NCI-H128 (cell line): ENCODE data around the gene EXOC5.
A peak's percentile ranks its signal among the peaks of the same experiment; 100 is the strongest.

Source experiments
- DNase-seq: peaks from one replicate; lab custom pipeline; 2025; ENCODE audit not compliant: unreplicated experiment; lab: John Stamatoyannopoulos, UW

Gene EXOC5, protein sequence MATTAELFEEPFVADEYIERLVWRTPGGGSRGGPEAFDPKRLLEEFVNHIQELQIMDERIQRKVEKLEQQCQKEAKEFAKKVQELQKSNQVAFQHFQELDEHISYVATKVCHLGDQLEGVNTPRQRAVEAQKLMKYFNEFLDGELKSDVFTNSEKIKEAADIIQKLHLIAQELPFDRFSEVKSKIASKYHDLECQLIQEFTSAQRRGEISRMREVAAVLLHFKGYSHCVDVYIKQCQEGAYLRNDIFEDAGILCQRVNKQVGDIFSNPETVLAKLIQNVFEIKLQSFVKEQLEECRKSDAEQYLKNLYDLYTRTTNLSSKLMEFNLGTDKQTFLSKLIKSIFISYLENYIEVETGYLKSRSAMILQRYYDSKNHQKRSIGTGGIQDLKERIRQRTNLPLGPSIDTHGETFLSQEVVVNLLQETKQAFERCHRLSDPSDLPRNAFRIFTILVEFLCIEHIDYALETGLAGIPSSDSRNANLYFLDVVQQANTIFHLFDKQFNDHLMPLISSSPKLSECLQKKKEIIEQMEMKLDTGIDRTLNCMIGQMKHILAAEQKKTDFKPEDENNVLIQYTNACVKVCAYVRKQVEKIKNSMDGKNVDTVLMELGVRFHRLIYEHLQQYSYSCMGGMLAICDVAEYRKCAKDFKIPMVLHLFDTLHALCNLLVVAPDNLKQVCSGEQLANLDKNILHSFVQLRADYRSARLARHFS

DNA sequence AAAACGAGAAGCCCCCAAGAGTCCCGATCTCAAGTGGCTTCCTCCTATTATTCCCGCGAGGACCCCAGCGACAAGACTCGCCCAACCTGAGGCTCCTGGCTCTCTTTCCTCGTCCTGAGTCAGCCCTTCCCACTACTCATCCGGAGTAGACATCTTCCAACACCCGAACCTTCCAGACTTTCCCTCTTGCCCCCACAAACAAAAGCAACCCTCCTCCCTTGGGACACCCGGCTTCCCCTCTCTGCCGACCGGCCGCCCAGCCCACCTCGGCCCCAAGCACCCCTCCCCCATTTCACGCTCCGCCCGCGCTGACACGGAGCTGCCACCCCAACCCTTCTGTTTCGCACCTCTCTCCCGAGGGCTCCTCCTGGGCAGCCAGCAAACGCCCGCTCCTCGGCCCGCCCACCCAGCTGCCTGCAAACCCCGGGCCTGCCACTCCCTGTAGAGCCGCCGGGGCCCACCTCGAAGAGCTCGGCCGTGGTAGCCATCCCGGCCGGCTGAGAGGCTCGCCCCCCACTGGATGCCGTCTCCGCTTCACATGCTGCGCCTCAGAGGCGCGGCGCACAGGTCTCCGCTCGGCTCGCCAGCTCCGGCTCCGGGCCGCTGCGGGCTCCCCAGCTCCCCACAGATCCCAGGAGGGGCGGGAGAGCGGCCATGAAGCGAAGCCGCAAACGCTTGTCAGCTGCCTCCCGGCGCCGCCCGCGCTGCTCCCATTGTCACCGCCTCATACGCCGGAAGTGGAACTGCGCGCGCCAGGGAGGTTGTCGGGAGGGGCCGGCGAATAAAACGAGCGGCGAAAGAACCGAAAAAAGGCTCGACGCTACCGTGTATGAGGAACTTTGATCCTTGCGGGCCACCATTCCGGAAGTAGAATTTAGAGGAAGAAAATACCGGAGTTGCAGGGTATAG, at the start of gene EXOC5, which contains the start of gene AP5M1:
Gene EXOC5 (minus strand): TSS at position 745 of the 909 bp plus-strand sequence. CDS start 257 bp downstream, at position 488.
Gene AP5M1 (plus strand): TSS at position 811 of the 909 bp plus-strand sequence. CDS start 344 bp downstream, outside the sequence.
- DNase-seq, result peak; percentile 91

DNA sequence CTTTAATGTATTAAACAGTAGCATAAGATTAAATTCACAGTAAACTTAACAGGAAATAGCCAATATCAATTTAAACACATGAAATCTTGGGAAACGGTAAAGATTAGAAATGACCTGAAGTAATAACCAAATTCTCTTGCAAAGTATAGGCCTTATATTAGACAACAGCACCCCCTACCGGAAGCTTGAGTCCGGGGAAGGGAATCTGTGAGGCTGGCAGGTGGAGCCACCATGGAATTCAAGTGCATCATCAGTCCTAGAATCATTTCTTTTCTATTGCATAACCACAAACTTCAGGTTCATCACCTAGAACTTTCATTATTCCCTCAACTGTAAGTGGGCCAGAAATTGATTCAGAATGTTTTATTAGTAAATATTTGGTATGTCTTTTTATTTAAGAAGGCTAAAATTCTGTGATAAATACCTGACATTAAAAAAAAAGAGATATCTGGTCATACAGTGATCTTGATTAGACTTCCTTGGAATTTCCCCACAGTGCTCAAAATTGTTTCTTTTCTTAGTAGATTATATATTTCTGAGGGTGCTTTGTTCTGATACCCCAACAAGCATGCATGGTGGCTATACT, 48.6 kb upstream of the EXOC5 start:
- DNase-seq, result peak; percentile 62

DNA sequence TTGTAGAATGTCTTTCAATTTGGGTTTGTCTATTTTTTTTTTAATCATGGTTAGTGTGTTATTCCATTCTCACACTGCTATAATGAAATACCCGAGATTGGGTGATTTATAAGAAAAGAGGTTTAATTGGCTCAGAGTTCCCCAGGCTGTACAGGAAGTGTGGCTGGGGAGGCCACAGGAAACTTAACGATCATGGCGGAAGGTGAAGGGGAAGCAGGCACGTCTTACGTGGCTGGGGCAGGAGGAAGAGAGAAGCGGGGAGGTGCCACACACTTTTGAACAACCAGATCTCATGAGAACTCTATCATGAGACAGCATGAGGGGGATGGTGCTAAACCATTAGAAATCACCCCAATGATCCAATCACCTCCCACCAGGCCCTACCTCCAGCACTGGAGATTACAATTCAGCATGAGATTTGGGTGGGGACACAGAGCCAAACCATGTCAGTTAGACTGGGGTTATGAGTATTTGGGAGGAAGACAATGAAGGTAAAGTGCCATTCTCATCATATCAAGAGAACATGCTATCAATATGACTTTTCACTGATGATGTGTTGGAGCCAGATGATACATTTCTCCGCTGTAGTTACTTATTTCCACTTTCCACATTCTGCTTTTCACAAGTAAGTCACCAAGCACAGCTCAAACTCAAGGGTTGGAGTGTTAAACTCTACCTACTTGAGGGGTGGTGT, 45.8 kb upstream of the EXOC5 start:
- DNase-seq, result no peak

DNA sequence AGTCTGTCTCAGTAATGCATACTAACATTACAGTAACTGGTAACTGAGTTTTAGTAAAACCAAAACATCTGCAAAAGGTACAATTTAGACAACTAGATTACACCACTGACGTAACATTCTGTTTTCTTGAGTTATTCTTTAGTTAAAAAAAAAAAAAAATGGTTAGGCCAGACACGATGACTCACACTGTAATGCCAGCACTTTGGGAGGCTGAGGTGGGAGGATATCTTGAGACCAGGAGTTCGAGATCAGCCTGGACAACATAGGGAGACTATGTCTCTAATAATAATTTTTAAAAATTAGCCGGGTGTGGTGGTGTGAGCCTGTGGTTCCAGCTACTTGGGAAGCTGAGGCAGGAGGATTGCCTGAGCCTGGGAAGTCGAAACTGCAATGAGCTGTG, 34.2 kb upstream of the EXOC5 start:
- no peak for DNase-seq

DNA sequence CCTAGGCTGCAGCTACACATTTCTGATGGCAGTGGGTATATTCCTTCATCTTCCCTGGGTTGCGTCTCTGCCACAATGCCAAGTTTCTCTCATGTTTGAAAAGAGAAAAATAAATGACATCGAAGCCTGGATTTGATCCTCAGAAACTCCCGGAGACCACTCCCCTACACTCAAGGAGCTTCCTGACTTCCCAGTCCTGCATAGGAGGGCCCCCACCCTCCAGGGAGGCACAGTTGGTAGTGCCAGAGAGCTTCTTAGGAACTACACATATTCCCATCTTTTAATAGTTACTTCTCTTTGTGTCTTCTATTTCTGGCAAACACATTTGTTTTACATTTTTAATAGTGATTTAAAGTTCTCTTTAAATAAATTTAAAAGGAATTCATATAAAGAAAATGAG, 30.8 kb upstream of the EXOC5 start:
- no peak for DNase-seq

DNA sequence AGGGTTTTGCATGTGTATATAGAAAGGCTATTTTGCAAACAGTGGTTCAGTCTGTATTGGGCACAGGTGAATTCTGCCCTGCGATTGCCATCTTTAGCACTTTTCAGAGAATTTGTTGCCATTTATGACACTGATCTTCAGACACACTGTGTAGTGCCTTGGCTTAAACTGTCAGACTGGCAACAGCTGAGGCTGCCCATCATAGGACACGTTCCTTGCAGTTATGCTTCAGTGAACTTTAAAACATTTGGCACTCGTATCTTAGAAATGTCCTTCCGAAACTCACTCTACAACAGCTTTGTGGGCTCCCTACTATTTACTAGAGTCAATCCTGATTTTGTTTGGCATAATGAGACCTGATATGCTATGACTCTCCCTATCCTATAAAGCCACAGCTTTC, 29.1 kb upstream of the EXOC5 start:
- no peak for DNase-seq

DNA sequence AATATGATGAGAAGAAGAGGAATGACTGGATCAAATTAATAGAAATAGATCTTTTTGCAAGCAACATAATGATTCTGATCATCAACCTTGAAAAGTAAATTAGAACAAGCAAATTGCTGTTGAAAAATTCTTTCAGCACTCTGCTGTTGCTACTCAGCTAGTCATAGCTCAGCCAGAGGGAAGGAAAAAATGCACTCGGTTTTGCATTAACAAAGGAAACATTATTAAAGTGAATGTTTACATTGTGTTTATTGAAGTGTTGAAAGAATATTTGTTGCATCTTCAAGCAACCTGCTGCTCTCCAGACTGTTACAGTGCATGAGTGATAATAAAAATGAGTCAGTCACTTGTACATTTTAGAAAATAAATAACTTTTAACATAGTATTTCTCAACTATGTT, 26.5 kb upstream of the EXOC5 start:
- no peak for DNase-seq

DNA sequence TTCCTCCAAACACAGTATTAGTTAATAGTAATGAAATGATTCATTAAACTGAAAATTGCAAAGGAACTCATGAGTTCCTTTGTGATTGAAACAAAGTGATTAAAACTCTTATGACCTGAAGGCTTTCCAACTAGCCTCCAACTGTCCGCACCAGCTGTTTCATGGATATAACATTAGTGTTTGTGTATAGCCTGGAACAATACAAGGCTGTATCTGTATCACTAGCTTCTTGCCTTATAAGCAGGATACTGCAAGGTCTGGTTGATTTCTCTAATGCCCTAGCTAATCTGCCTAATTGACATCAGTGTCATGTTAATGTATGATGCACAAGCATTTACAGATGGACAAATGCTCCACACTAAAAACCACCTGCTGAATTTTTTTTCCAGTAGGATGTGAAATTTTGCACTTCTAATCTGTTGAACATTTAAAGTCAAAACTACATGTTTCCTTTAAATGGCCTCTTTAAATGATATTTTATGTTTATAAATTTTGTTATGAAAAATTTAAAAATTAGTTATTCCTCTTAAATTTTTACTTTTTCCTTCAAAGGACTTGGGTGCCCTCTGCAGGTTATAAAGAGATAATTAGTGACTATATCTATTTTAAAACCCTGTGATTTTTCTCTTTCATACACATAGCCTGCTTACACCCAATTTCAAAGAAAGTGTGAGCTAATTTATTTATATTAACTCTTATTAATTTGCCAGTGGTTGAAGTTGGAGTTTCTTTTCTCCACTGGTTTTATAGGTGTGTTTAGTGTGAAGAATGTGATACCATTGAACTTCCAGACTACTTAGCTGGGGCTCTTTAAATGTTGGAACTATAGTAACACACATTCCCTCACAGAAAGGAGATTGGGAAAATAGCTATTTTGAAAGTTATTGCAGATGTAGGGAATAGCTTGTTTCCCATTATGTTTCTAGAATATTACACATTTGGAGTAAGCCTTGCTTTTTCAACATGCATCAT, 25.4 kb upstream of the EXOC5 start:
- DNase-seq, result no peak

DNA sequence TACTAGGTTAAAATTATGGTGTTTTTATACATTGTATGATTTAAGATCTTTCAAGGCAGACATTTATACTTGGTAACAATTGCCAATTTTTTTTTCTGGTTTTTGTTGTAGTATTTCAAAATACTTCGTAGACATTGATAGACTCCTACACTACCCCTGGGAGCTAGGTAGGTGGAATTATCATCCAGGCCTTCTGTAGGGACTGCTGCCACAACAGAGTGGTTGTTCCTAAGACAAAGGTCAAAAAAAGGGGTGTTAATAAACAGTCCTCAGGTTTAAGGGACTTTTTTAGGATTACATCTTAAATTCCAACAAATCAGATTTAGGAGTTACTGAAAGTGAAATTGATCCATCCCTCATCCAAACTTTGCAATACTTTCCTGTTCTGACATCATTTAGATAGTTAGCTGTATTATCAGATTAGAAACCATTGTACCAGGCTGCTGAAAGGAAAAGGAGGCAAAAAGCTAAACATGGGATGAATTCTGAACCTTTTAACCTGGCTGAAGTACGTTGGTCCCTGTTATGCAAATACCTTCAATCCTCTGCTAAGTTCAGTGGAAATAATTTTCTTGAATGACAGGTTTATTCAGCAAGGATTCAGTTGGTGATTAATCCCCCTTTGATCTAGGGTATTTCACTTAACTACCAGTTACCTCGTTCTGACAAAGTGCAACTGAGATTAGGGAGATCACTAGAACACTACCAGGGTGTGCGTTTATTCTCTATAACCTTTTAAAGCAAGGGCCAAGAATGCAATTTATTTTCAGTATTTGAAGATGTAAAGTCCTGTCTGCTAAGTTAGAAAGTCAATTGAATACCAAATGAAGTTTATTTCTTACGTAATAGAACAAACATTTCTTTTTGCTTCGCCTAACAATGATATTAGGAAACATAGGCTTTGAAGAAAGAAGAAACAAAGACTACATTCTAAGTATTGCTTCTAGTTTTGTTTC, 23.3 kb upstream of the EXOC5 start:
- DNase-seq, result no peak

DNA sequence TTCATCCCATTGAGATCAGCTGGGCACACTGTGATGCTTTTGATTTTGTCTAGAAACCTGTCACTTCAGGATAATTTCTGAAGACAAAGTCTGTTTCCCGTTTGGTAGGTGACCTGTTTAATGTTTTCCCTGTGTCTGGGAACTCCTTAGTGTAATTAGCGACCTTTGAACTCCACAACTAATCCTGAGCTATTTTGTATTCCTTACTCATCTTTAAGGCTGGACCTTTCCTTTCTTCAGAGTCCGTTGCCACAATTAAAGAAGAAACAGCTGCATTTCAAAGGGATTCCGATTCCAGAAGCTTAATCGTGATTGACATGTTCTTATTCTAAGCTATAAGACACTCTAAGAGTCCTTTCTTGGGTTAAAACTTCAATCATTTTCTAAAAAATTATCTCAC, 22.0 kb upstream of the EXOC5 start:
- DNase-seq, result no peak

DNA sequence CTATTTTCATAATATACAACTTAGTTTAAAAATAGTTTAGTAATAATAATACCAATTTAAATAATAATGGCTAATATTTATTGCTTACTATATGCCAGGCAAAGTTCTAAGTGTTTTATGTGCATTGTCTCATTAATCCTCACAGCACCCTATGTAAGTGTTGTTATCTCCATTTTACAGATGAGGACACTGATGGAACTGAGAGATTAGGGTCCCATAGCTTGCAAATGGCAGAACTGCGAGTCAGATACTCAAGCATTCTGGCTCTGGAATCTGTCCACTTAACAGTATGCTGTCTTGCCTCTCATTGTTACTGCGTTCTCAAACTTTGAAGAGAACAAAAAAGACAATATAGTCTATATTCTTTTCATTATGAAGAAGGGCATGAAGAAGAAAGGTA, 19.0 kb upstream of the EXOC5 start:
- DNase-seq, result no peak

DNA sequence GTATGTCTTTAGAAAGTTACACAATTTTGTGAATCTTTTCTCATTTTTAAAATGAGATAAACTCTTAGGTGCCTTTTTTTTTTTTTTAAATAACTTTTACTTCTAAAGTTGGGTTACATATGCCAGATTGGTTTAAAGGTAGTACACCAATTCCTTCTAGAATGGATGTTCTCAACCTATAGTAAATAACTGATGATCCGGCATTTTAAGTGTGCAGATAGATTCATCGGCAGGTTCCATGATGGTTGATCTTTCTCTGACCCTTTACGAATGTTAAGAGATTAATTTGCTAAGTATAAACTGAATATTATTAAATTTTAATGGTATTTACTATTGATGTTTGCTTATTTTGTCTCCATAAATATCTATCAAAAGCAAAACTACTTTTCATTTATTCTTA, 8.4 kb upstream of the EXOC5 start:
- DNase-seq, result no peak

DNA sequence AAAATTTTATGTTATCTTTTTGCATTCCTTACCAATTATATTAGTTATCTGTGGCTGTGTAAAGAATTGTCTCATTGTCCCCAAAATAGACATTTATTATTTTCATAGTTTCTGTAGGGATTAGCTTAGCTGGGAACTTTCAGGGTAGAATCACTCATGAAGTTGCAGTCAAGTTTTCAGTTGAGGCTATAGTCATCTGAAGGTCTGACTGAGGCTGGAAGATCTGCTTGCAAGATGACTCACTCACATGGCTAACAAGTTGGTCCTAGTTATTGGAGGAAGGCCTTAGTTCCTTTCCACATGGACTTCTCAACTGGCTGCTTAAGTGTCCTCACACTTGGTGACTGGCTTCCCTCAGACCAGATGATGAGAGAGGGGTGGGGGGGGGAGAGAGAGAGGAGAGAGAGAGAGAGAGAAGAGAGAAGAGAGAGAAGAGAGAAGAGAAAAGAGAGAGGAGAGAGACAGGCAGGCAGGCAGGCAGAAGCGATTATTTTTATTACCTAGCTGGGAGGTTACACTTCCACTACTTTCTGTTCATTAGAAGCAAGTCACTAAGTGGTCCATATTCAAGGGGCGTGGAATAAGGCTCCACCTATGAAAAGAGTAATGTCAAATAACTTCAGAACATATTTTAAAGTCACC, 6.4 kb upstream of the EXOC5 start:
- DNase-seq, result no peak

DNA sequence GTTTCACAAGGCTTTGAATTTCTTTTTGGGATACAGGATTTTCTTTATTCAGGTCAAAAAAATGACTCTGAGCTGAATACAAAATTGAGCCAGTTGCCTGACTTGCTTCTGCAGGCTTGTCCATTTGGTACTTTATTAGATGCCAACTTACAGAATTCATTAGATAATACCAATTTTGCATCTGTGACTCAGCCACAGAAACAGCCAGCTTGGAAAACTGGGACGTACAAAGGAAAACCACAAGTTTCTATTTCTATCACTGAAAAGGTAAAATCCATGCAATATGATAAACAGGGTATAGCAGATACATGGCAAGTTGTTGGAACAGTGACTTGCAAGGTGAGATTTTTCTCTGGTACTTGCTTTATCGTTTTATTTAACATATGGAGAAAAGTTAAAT, 5.8 kb upstream of the EXOC5 start:
- no peak for DNase-seq

DNA sequence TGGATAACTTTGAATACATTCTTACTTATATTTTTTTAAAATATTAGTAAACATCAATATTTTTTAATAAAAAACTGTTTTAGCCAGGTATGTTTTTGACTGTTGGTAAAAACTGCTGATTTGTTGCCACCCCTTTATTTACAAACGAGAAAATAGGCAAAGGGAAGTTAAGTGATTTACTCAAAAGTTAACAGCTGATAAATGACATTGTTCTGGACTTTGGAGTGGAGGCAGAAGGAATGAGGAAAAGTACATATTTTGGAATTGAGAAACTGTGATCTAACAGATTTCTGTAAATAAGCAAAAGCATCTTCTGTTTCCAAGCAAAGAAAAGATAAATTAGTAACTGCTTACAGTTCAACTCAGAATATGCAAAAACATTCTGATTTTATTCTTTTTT, 4.5 kb upstream of the EXOC5 start:
- DNase-seq, result no peak

DNA sequence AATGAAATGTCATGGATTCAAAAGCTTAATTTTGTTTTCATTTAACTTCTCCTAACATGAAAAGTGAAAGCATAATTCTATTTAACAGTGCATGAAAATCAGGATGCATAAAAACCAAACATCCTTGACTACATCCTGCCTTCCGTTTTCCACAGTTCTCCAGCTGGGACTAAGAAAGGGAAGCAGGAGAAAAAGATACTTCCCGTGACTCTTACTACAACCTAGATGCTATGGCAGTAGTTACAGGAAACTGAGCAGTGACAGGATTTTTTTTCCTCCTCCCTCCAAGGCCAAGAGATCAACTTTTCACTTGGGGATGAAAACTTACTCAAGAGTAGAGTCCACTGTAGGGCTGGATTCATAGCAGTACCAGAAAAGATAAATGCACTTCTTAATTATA, 2.6 kb downstream of the EXOC5 start:
- DNase-seq, result no peak

DNA sequence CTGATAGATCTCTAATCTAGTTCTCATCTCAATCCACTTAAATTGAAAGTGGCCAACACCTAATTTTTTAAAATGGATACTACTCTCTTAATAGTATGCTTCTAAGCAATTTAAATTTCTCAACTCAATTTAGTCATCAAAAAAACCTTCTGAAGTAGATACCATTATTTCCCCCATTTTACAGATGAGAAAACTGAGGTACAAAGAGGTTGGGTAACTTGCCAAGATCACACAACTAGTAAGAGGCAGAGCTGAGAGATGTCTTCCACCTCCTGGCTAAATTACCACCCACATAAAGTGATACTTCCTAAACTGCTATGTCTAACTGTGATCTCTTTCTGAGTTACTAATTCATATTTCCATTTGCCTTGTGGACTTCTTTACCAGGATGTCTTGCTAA, 6.6 kb downstream of the EXOC5 start:
- no peak for DNase-seq

DNA sequence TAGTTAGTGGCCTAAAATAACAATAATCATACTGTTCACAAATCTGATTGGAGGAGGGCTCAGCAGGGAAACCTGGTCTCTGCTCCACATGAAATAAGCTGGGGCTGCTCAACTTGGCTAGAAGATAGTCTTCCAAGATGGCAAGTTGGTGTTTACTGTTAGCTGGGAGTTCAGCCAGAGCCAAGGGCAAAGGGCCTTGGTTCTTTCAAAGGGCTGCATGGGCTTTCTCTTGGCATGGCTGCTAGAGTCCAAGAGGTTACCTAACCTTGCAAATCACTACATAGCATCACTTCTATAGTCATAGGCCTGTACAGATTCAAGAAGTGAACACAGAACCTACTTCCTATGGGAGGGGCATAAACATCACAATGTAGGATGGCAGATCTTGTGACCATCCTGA, 7.1 kb downstream of the EXOC5 start:
- no peak for DNase-seq
